Measurements from ENCODE around the gene HIVEP3. TPM values are rescaled to one million over a fixed set of nuclear protein-coding genes. Genes with fewer than 3 reads are reported as not detected.

The HIVEP3 gene
- total RNA-seq, 1 donor from 2014 or later = 2.9 TPM

DNA sequence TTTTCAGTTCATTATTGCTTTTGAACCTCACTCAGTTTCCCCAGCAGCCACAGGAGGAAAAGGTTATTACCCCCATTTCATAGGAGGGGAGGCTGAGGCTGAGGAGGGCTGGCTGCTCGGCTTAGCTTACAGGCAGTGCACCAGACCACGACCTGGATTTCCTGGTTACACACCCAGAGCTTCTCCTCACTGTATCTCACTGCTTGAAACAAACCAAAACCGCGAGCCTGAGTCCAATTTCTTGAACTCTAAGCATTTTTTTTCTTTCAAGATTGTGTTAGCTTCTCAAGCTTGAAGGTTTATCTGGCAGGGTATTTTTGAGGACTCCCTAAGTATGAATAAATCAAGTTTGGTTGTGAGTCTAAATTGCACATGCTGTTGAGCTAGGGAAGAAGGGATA, 245.3 kb downstream of the HIVEP3 start:
- peaks cover 25% of the 10 kb centered on the region for H3K4me1 ChIP-seq
- H3K4me3 ChIP-seq = no peak overlapping the region
- intact Hi-C loops (cut with DNase I) = no loop called here
- TF ChIP-seq POLR2A (IDR thresholded peaks at IDR 0.05) = no peak
- TF ChIP-seq, protein P1, sequence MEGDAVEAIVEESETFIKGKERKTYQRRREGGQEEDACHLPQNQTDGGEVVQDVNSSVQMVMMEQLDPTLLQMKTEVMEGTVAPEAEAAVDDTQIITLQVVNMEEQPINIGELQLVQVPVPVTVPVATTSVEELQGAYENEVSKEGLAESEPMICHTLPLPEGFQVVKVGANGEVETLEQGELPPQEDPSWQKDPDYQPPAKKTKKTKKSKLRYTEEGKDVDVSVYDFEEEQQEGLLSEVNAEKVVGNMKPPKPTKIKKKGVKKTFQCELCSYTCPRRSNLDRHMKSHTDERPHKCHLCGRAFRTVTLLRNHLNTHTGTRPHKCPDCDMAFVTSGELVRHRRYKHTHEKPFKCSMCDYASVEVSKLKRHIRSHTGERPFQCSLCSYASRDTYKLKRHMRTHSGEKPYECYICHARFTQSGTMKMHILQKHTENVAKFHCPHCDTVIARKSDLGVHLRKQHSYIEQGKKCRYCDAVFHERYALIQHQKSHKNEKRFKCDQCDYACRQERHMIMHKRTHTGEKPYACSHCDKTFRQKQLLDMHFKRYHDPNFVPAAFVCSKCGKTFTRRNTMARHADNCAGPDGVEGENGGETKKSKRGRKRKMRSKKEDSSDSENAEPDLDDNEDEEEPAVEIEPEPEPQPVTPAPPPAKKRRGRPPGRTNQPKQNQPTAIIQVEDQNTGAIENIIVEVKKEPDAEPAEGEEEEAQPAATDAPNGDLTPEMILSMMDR (IDR thresholded peaks at IDR 0.05) = no peak
- no peak for TF ChIP-seq POLR2AphosphoS5 (IDR thresholded peaks at IDR 0.05; ENCODE audit: insufficient read depth in 1 of 2, low read depth in 1 of 2)
- H3K27ac ChIP-seq = no peak overlapping the region
- H3K9me3 ChIP-seq = no peaks in the 10 kb centered on the region
- H3K27me3 ChIP-seq = no peaks in the 10 kb centered on the region
- H3K36me3 ChIP-seq = no peaks in the 10 kb centered on the region
- DNase-seq (ENCODE audit: extremely low spot score in 2 of 2) = no peak

DNA sequence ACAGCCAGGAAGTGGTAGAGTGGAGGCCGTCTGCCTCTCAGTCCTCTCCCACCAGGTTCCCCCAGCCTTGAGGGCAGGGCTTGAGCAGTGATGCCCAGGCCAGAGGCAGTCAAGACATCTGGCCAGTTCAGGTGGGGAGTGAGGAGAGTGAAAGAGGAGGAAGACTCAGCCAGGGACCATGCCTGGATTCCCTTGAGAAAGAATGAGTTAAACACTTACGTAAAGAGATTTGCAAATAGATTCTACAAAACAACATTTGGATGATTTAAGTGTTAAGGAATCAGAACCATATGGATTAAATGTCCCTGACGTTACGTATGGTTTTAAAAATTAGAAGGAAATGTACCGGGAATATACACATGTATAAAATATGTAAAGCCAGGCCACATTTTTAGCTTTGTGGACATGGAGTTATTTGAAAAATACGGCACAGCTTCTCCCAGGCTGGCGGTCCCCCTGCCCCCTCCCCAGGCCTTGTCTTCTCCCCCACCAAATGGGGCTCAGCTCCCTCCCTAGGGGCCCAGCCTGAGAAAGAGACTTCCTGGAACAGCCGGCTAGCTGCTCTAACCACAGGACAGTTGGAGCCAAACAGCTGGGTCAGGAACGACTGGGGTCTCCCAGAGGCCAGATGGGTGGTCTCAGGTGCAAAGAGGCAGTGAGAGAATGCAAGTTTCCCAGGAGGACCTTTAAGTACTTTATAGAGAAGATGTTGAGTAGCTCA, 245.9 kb downstream of the HIVEP3 start:
- intact Hi-C loops (cut with DNase I) = no loop called here
- no peaks in the 10 kb centered on the region for H3K36me3 ChIP-seq

DNA sequence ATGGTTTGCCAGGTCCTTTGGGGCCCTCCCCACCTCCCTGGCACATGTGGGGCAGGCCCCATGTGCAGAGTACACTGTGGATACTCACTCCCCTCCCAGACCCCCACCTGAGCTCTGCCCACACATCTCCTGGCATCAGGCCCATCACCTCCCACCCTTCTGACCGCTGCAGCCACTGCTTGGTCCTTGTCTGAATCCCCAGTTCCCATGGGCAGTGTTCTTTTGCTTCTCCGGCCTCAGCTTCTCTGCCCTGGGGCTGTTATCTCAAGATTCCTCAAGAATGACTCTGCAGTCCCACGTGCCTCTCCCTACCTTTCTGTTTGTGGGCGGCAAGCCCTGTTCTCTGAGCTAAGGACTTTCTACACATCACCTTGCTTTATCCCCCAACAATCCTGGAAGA, 246.5 kb downstream of the HIVEP3 start:
- TF ChIP-seq, protein P1 (IDR thresholded peaks at IDR 0.05) = no peak
- TF ChIP-seq POLR2AphosphoS5 (IDR thresholded peaks at IDR 0.05; ENCODE audit: insufficient read depth in 1 of 2, low read depth in 1 of 2) = no peak
- no peak for TF ChIP-seq POLR2A (IDR thresholded peaks at IDR 0.05)
- Histone ChIP-seq H3K36me3 (no peaks in the 10 kb centered on the region), H3K4me1 (peaks cover 17% of the 10 kb centered on the region), H3K27me3 (no peaks in the 10 kb centered on the region), H3K27ac (no peak overlapping the region), H3K9me3 (no peaks in the 10 kb centered on the region), H3K4me3 (no peak overlapping the region)
- DNase-seq (ENCODE audit: extremely low spot score in 2 of 2) = no peak
- intact Hi-C loops (cut with DNase I) = no loop called here

More for the DNA sequence above, 245.9 kb downstream of the HIVEP3 start:
- Histone ChIP-seq H3K4me3 (no peak overlapping the region), H3K9me3 (no peaks in the 10 kb centered on the region), H3K27me3 (no peaks in the 10 kb centered on the region), H3K4me1 (peaks cover 19% of the 10 kb centered on the region), H3K27ac (no peak overlapping the region)
- no peak for DNase-seq (ENCODE audit: extremely low spot score in 2 of 2)
- TF ChIP-seq POLR2AphosphoS5 (IDR thresholded peaks at IDR 0.05; ENCODE audit: insufficient read depth in 1 of 2, low read depth in 1 of 2) = no peak
- TF ChIP-seq, protein P1 (IDR thresholded peaks at IDR 0.05) = no peak
- no peak for TF ChIP-seq POLR2A (IDR thresholded peaks at IDR 0.05)

DNA sequence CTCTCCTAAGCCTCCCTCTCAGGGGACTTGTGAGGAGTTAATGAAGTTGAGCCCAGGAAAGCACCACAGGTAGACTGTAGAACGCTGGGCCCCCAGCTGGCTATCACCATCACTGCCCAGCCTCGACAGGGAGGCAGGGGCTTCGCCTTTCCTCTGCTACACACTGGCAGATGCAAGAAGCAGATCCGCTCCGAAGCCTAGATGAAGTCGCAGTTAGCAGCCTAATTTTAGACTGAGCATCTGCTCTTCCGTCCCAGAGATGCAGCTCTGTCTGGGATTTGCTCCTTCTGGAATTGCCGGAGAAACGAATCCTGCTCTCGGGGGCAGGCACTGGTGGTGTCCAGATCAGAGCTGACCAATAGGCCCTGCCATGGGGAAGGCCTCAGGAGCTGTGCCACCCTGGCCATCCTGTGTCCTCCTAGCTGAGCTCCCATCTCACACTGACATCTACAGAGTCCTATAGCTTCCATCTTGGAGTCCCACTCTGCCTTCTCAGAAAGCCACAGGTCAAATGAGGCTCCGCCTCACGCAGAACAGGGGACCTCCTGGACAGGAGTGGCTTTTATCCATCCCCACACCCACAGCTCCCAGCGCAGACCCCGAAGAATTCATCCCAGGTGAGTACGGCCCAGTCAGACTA, 247.5 kb downstream of the HIVEP3 start:
- Histone ChIP-seq H3K9me3 (no peaks in the 10 kb centered on the region), H3K36me3 (no peaks in the 10 kb centered on the region), H3K4me1 (peaks cover 17% of the 10 kb centered on the region), H3K4me3 (no peak overlapping the region), H3K27ac (no peak overlapping the region), H3K27me3 (no peaks in the 10 kb centered on the region)
- intact Hi-C loops (cut with DNase I) = no loop called here
- DNase-seq (ENCODE audit: extremely low spot score in 2 of 2) = no peak
- TF ChIP-seq POLR2A (IDR thresholded peaks at IDR 0.05) (no peak), POLR2AphosphoS5 (IDR thresholded peaks at IDR 0.05; ENCODE audit: insufficient read depth in 1 of 2, low read depth in 1 of 2) (no peak)
- TF ChIP-seq, protein P1 (IDR thresholded peaks at IDR 0.05) = no peak
